Neural cell (in vitro differentiated cells): ENCODE results near the gene PPP2R1A.

Experiments used
- CTCF ChIP-seq: fragments of 450-650 bp; IDR thresholded peaks from 2 replicates; pipeline ENCODE4 v1.5.1; 2014; ENCODE audit warnings: antibody characterized with exemption, mild to moderate bottlenecking, moderate library complexity; ENCODE audit not compliant: poor library complexity, severe bottlenecking
- EP300 ChIP-seq: fragments of 450-650 bp; conservative IDR thresholded peaks from 2 replicates; pipeline ENCODE4 v1.6.1; 2014; ENCODE audit warnings: antibody characterized with exemption, mild to moderate bottlenecking, moderate library complexity; ENCODE audit not compliant: poor library complexity, severe bottlenecking
- POLR2AphosphoS5 ChIP-seq: IDR thresholded peaks from 2 replicates; pipeline ENCODE4 v1.6.1; 2012
- RAD21 ChIP-seq: fragments of 450-650 bp; conservative IDR thresholded peaks from 2 replicates; pipeline ENCODE4 v1.6.1; 2014; ENCODE audit warnings: antibody characterized with exemption, mild to moderate bottlenecking, moderate library complexity
- TAF1 ChIP-seq: IDR thresholded peaks from 2 replicates; pipeline ENCODE4 v1.6.1; 2012; ENCODE audit warnings: low read depth

GRCh38 chr19:52231154-52231910 lies 41.5 kb downstream of the PPP2R1A start:
- TF ChIP-seq CTCF = no peak
- TF ChIP-seq POLR2AphosphoS5 = no peak
- TF ChIP-seq RAD21 = no peak
- TF ChIP-seq TAF1 = no peak
- no peak for TF ChIP-seq EP300
